WTC11 (cell line): Measurements from ENCODE around the gene MYO19.

Experiments
- NR1H2 ChIP-seq: sonication (generic); formaldehyde crosslinking; IDR thresholded peaks from 2 replicates; pipeline ENCODE4 v1.9.0; 2021; ENCODE audit warnings: mild to moderate bottlenecking, moderate library complexity, missing genetic modification reagents
- TF ChIP-seq, protein P1 (sequence below): fragments of 200-600 bp; IDR thresholded peaks from 2 replicates; pipeline ENCODE4 v1.8.0; 2022; ENCODE audit warnings: antibody characterized with exemption
- TF ChIP-seq, protein P2 (sequence below): sonication (generic); formaldehyde crosslinking; IDR thresholded peaks from 2 replicates; pipeline ENCODE4 v1.8.0; 2022; ENCODE audit warnings: mild to moderate bottlenecking, missing genetic modification reagents
- TF ChIP-seq, protein P3 (sequence below): sonication (generic); formaldehyde crosslinking; IDR thresholded peaks from 2 replicates; pipeline ENCODE4 v1.8.1; 2023; ENCODE audit warnings: mild to moderate bottlenecking, missing genetic modification reagents

DNA sequence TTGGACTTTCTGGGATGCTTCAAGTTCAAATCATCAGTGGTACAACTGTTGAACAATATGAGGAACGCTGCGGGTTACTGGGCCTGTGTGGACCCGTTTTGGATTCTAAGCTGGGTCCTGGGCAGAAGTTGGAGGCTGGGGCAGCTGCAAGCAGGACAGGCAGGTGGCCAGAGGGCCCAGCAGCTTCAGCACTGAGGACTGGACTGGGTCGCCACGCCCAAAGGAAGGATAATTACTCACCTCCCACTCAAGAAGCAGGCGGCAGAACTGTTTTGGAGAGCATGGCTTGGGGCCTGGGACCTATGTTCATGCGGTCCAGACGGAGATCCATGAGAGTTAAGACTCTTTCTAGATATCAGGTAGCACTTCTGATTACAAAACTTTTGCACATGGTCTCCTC is 49.6 kb downstream of the MYO19 start:
- TF ChIP-seq, protein P1, sequence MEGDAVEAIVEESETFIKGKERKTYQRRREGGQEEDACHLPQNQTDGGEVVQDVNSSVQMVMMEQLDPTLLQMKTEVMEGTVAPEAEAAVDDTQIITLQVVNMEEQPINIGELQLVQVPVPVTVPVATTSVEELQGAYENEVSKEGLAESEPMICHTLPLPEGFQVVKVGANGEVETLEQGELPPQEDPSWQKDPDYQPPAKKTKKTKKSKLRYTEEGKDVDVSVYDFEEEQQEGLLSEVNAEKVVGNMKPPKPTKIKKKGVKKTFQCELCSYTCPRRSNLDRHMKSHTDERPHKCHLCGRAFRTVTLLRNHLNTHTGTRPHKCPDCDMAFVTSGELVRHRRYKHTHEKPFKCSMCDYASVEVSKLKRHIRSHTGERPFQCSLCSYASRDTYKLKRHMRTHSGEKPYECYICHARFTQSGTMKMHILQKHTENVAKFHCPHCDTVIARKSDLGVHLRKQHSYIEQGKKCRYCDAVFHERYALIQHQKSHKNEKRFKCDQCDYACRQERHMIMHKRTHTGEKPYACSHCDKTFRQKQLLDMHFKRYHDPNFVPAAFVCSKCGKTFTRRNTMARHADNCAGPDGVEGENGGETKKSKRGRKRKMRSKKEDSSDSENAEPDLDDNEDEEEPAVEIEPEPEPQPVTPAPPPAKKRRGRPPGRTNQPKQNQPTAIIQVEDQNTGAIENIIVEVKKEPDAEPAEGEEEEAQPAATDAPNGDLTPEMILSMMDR = no peak
- TF ChIP-seq, protein P2, sequence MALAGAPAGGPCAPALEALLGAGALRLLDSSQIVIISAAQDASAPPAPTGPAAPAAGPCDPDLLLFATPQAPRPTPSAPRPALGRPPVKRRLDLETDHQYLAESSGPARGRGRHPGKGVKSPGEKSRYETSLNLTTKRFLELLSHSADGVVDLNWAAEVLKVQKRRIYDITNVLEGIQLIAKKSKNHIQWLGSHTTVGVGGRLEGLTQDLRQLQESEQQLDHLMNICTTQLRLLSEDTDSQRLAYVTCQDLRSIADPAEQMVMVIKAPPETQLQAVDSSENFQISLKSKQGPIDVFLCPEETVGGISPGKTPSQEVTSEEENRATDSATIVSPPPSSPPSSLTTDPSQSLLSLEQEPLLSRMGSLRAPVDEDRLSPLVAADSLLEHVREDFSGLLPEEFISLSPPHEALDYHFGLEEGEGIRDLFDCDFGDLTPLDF (CRISPR knock-in tag) = no peak
- TF ChIP-seq, protein P3, sequence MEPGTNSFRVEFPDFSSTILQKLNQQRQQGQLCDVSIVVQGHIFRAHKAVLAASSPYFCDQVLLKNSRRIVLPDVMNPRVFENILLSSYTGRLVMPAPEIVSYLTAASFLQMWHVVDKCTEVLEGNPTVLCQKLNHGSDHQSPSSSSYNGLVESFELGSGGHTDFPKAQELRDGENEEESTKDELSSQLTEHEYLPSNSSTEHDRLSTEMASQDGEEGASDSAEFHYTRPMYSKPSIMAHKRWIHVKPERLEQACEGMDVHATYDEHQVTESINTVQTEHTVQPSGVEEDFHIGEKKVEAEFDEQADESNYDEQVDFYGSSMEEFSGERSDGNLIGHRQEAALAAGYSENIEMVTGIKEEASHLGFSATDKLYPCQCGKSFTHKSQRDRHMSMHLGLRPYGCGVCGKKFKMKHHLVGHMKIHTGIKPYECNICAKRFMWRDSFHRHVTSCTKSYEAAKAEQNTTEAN (CRISPR knock-in tag) = no peak
- TF ChIP-seq NR1H2 = no peak
